ENCODE data around the gene BRD3OS. TPM values are rescaled to one million over a fixed set of nuclear protein-coding genes. Genes with fewer than 3 reads are reported as not detected.

BRD3OS gene
- total RNA-seq, 4 donors from 2014 or later: 7.4 to 23.9 (median 13.6) TPM

DNA sequence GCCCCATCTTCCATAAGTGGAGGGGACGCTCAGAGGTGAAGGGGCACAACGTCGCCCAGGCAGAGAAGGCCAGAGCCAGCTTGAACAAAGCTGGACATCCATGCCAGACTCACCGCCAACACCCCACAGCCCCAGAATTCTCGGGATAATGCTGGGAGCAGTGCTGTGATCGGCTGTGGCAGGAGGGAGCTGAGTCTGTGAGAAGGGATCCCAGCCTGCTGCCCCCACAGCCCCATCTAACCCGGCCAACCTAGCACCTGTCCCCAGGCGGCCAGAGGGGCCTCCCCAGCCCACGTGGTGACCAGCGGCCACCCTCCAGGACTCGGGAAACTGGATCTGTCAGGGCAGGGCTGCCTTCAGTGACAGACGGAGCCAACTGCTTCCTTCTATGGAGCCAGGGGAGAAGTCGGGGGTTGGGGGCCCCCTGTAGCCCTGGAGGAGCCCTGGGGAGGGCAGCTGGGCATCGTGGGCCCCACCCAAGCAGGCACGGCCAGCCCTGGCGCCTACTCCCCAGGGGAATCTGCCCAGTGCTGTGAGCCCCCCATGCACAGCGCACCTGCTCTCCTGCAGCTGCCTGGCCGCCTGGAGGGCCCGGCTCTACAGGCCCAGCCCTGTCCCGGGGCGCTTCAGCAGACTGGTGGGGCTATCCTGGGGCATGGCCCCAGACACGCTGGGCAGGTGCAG is 36.5 kb downstream of the BRD3OS start:
- no peak for TF ChIP-seq POLR2A (IDR thresholded peaks at IDR 0.05)
- TF ChIP-seq, protein P1, sequence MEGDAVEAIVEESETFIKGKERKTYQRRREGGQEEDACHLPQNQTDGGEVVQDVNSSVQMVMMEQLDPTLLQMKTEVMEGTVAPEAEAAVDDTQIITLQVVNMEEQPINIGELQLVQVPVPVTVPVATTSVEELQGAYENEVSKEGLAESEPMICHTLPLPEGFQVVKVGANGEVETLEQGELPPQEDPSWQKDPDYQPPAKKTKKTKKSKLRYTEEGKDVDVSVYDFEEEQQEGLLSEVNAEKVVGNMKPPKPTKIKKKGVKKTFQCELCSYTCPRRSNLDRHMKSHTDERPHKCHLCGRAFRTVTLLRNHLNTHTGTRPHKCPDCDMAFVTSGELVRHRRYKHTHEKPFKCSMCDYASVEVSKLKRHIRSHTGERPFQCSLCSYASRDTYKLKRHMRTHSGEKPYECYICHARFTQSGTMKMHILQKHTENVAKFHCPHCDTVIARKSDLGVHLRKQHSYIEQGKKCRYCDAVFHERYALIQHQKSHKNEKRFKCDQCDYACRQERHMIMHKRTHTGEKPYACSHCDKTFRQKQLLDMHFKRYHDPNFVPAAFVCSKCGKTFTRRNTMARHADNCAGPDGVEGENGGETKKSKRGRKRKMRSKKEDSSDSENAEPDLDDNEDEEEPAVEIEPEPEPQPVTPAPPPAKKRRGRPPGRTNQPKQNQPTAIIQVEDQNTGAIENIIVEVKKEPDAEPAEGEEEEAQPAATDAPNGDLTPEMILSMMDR (IDR thresholded peaks at IDR 0.05): no peak
- Histone ChIP-seq H3K4me1 (peaks cover 16 to 48% of the 10 kb centered on the region in 2 donors), H3K36me3 (no peaks in the 10 kb centered on the region), H3K27me3 (no peaks in the 10 kb centered on the region), H3K4me3 (no peak overlapping the region), H3K27ac (no peak overlapping the region), H3K9me3 (no peaks in the 10 kb centered on the region)
- intact Hi-C loops (cut with DNase I; ENCODE audit: low total_unique reads): no loop called here
- no peak for DNase-seq

DNA sequence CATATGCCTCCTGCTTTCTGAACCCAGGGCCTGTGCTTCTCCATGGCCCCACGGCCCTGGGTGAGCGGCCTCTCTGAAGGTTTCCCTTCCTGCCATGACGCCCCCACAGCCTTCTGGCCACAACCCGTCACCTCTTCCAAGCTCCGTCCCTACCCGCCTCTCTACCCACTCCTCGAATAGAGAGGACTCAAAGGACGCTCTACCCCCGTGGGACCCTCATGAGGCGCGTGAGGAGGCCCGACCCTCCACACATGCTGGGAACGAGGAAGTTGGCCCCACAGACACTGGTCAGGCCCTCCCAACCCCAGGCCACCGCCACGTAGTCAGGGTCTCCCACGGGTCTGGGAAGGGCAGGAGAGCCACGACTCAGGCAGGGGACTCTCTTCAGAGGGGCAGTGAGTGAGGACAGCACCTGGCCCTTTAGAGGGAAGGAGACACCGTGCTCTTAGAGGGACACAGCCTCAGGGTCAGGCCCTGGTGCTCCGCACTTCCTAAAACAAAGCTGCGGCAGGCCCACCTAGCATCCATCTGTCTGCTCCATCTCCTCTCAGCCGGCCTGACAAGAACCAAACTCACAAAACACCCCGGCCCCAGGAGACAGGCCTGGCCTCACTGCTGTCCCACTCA is 37.3 kb downstream of the BRD3OS start:
- Histone ChIP-seq H3K36me3 (no peaks in the 10 kb centered on the region), H3K9me3 (no peaks in the 10 kb centered on the region), H3K27ac (no peak overlapping the region), H3K4me1 (peaks cover 12 to 48% of the 10 kb centered on the region in 2 donors), H3K4me3 (no peak overlapping the region), H3K27me3 (no peaks in the 10 kb centered on the region)
- no peak for DNase-seq
- no peak for TF ChIP-seq POLR2A (IDR thresholded peaks at IDR 0.05)
- TF ChIP-seq, protein P1 (IDR thresholded peaks at IDR 0.05): no peak
- intact Hi-C loops (cut with DNase I; ENCODE audit: low total_unique reads): no loop called here

DNA sequence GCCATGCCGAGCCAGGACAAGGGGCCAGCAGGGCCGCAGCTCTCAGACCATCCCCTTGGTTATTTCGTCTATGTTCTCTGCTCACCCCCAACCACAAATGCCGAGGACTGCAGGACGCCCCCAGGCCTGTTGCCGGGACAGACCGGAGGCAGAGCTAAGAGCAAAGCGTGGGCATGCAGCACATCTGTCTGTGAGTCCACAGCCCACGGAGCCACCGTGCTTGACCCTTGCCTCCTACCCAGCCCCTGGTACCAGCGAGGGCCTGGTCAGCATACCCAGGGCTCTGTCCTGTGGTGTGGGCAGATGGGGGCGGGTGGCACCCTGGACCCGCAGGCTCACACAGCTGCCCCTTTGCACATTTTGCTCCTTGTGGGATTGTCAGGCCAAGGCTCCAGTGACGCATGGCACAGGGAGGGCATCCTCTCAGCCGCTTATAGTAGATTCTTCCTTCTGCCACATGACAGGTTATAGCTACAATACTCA is 37.8 kb downstream of the BRD3OS start:
- no peaks in the 10 kb centered on the region for H3K27me3 ChIP-seq
- TF ChIP-seq, protein P1 (IDR thresholded peaks at IDR 0.05): no peak
- TF ChIP-seq POLR2A (IDR thresholded peaks at IDR 0.05): no peak
- no peaks in the 10 kb centered on the region for H3K9me3 ChIP-seq
- peaks cover 12 to 48% of the 10 kb centered on the region in 2 donors for H3K4me1 ChIP-seq
- H3K4me3 ChIP-seq: no peak overlapping the region
- no peak overlapping the region for H3K27ac ChIP-seq
- intact Hi-C loops (cut with DNase I; ENCODE audit: low total_unique reads): no loop called here
- no peaks in the 10 kb centered on the region for H3K36me3 ChIP-seq
- DNase-seq: no peak

DNA sequence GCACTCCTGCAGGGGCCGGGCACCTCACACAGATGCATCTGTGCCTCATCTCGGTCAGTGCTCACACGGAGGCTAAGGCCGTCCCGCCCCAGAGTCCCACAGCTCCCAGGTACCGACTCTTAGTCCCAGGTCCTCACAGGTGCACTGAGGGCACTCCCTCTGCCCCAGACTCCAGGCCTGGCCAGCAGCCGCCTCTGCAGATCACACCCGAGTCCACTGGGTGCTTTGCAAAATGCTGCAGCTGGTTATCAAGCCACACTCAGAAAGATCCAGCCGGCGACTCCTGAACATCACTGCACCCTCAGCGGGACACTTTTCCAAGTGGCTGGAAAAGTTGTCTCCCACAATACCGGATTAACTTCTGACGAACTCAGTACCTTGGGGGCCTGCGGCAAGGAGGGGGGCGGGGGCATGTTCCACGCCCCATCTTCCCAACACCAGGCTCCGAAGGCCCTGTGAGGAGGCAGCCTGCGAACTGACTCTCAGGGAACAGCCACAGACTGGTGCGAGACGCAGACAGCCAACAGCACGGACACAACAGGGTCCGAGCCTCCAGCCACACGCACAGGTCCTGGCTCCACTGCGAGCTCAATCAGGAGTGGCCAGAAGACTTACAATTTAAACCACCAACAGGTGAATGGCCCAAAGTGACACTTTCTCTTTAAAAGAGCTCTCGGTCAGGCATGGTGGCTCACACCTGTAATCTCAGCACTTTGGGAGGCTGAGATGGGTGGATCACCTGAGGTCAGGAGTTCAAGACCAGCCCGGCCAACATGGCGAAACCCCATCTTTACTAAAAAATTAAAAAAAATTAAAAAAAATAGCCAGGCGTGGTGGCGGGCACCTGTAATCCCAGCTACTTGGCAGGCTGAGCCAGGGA is 38.5 kb downstream of the BRD3OS start:
- H3K36me3 ChIP-seq: no peaks in the 10 kb centered on the region
- H3K9me3 ChIP-seq: no peaks in the 10 kb centered on the region
- H3K4me3 ChIP-seq: no peak overlapping the region
- no peak overlapping the region for H3K27ac ChIP-seq
- H3K4me1 ChIP-seq: peaks cover 12 to 48% of the 10 kb centered on the region in 2 donors
- intact Hi-C loops (cut with DNase I; ENCODE audit: low total_unique reads): no loop called here
- no peaks in the 10 kb centered on the region for H3K27me3 ChIP-seq
- TF ChIP-seq, protein P1 (IDR thresholded peaks at IDR 0.05): no peak
- no peak for TF ChIP-seq POLR2A (IDR thresholded peaks at IDR 0.05)
- DNase-seq: no peak
